Measurements from ENCODE around the gene TRIOBP.
"Not testable (repeated sequence)": the region's sequence is repeated elsewhere in the genome, so short reads cannot be mapped to it uniquely, and the experiment has no call there.

The TRIOBP gene

GRCh38 chr22:37775785-37776638, 79.2 kb downstream of the TRIOBP start:
- no peak for DNase-seq (ENCODE audit: low read depth in 3 of 3)

DNA sequence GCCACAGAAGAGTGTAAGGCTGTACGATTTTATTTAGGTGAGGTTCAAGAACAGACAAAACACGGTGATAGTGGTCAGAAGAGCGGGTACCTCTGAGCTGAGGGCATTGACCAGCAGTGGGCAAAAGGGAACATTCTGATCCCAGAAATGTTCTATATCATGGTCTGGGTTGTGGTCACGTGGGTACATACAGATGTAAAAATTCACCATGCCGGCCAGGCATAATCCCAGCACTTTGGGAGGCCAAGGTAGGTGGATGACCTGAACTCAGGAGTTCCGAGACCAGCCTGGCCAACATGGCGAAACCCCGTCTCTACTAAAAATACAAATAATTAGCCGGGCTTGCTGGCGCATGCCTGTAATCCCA, 79.8 kb downstream of the TRIOBP start:
- DNase-seq (ENCODE audit: low read depth in 3 of 3) = no peak

DNA sequence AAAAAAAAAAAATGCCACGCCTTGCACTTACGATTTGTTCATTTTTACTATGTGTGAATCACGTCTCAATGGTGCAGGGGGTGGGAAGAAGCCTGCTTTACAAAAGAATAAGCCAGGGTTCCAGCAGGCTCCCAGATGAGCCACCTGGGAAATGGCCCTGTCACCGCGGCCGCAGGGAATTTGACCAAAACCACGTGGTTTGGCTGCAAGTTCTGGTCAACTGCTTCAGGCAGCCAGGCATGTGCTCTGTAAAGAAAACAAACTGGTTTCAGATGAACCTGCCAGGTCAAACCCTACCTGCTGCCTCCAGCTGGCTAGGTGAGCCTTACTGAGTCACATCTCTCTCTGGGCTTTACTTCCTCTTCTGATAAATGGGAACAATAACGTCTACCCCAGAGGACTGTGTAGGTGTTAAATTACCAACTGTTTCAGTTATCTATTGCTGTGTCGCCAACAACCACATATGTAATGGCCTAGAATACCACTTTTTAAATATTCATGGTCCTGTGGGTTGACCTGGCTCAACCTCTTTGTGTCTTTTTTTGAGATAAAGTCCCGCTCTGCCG, 80.4 kb downstream of the TRIOBP start:
- no peak for DNase-seq (ENCODE audit: low read depth in 3 of 3)

GRCh38 chr22:37778370-37779009, 81.6 kb downstream of the TRIOBP start:
- DNase-seq (ENCODE audit: low read depth in 3 of 3) = no peak

DNA sequence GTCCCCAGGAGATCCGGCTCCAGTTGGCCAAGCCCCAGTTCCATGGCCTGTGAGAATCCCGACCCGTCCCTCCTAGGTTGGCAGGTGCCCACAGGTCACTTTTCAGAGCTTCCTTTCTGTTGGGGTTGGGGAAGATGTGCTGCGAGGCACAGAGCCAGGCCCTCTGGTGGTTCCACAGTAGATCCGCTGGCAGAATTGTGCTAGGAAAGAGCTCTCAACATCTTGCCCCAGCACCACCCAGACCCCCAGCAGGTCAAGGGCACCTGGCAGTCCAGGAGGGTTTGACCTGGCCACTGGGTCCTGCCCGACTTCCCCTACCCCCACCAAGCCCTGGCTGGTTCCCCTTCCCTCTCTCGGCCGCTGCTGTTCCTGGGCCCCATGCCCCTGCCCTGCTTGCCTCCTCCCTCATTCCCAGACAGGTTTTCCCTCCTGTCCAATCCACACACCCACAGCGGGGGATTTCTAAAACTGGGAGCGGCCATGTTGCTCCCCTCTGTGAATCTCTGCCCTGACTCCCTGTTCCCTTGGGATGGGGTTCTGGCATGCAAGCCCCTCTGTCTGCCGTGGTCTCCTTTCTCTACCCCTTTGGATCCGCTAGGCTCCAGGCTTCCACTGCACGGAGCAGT, 84.7 kb downstream of the TRIOBP start:
- no peak for DNase-seq (ENCODE audit: low read depth in 3 of 3)

DNA sequence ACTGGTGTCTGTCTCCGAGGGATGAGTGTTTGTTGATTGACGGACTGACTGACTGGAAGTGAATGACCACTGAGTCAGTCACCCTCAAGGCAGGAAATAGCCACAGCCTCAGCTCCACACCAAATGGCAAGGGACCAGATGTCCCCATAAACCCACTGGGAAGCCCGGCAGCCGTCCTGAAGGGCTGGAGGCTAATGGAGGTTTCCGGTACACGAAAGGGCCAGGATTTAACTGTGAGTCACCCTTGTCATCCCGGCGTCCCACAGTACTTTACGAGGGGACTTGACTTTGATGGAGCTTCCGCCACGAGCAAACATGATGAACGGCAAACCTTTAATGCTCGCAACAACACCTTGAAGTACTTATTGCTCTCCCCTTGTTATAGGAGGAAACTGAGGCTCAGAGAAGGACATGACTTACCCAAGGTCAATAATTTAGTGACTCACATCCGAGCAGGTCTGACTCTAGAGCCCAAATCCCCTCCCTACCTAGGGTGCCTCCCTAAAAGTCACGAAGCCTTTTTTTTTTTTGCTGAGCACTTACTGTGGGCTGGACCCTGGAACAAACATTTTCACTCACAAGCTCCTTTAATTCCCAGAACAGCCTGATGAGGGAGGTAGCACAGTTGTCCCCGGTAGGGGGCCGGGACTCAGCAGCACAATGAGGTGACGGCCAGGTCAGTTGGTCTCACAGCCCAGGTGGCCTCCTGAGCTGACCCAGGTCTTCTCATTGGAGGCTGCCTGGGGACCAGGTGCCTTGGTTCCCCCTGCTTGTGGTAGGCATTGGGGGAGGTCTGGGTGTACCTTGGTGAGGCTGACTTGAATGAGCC, 85.7 kb downstream of the TRIOBP start:
- DNase-seq (ENCODE audit: low read depth in 3 of 3) = no peak

- DNase-seq (ENCODE audit: low read depth in 3 of 3) = no peak
Measured at GRCh38 chr22:37784829-37785495, 88.1 kb downstream of the TRIOBP start.

GRCh38 chr22:37790234-37790633, 93.4 kb downstream of the TRIOBP start:
- no peak for DNase-seq (ENCODE audit: low read depth in 3 of 3)

- no peak for DNase-seq (ENCODE audit: low read depth in 3 of 3)
Measured at GRCh38 chr22:37792494-37792893, 95.6 kb downstream of the TRIOBP start.

DNA sequence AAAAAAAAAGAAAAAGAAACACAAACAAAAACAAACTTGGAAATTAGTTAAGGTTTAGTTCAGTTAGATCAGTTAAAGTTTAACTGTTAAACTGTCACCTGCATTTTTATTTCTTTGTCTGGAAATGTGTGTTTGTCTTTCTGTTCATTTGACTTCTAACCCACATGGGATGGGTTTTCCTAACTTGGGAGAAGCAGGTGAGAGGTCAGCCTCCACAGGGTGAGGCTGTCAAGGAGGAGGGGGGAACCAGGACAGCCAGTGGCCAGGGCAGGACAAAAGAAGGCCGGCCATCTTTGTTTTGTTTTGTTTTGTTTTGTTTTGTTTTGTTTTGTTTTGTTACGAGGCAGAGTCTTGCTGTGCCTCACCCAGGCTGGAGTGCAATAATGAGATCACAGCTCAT, 97.5 kb downstream of the TRIOBP start:
- no peak for DNase-seq (ENCODE audit: low read depth in 3 of 3)

- no peak for DNase-seq (ENCODE audit: low read depth in 3 of 3)
Measured at GRCh38 chr22:37796079-37796478, 99.2 kb downstream of the TRIOBP start.

- DNase-seq (ENCODE audit: low read depth in 3 of 3) = not testable (repeated sequence)
Measured at GRCh38 chr22:37797259-37797658, 100.4 kb downstream of the TRIOBP start.

DNA sequence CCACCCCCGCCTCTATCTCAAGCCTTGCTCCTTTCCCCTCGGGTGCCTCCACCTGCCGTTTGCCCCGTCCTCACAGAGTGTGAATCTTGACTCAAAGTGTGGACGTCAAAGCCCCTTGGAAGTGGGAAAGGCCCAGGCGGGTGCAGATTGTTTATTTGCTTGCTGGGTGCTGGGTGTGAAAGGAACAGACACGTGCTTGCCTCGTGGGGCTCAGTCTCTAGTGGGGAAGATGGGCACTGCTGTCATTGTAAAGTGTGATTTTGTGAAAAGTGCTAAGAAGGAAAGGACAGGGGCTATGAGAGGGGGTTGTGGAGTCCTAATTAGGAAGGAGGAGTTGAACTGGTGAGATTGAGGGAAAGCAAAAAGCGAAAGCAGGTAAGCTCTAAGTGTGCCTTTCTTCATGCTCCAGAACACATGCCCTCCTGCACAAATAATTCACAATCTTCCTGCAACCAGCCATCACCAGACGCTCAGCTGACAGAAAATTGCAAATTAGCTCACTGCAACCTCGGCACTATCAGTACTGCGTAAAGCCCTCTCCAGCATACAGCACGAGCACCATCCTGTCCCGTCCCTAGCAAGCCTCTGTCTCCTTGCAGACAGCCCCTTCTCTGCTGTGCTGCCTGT, 101.1 kb downstream of the TRIOBP start:
- no peak for DNase-seq (ENCODE audit: low read depth in 3 of 3)

DNA sequence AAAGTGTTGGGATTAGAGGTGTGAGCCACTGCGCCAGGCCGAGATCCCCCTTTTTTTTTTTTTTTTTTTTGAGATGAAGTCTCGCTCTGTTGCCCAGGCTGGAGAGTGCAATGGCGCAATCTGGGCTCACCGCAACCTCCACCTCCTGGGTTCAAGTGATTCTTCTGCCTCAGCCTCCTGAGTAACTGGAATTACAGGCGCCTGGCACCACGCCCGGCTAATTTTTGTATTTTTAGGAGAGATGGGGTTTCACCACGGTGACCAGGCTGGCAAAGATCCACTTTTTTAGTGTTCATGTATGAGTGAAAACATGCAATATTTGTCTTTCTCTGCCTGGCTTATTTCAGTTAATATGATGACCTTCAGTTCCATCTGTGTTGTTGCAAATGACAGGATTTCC, 103.1 kb downstream of the TRIOBP start:
- not testable (repeated sequence) for DNase-seq (ENCODE audit: low read depth in 3 of 3)

DNA sequence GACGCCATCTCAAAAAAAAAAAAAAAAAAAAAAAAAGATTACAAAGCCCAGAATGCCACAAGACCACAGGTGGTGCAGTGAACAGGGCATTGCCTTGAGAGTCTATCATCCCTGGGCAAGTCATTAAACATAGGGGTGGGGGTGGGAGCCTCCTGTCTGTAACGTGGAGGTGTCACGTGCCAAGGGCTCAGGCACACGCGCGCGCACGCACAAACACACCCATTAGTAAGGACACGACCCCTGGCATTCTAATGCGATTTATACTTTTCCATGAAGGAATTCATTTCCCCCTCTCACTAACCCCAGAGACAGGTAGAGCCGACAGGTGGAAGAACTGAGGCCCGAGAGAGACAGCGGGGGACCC, 105.1 kb downstream of the TRIOBP start:
- DNase-seq (ENCODE audit: low read depth in 3 of 3) = no peak

DNA sequence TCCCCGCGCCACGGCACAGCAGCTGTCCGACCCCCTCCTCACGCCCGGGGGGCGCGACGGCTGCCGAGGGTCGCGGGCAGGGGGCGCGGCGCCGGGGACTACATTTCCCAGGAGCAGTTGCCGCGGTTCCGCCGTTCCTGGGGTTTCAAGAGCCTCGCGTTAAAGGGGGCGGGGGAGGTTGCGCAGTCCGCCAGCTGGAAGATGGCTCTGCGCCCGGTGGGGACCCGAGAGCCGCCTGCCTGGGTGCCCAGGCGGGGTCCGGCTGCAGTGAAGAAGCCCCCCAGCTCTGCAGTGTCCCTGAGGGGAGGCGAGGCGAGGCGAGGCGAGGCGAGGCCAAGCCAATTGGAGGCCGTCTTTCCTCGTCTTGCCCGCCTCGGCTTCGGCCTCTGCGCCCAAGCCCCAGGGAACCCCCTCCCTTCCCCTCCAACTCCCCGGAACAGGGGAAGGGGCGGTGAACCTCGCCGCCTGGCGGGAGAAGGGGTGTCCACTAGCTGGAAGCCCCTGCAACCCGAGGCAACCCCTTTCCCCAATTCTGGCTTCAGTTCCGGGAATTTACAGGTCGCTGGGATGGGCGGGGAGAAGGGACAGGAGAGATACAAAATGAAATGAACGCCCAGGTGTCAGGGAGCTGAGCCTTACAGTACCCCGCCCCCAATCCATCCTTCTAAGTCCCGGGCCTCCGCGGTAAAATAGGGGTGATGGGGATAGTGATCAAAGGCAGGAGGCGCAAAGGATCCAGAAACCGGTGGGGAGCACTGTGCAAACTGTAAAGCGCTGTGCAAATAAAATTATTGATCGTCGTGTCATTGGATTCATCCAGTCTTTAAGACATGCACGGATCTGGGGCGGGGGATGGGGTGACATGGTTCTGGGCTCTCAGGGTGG, 105.7 kb downstream of the TRIOBP start:
- DNase-seq (ENCODE audit: low read depth in 3 of 3) = no peak

- DNase-seq (ENCODE audit: low read depth in 3 of 3) = no peak
Measured at GRCh38 chr22:37803195-37803638, 106.4 kb downstream of the TRIOBP start.

DNA sequence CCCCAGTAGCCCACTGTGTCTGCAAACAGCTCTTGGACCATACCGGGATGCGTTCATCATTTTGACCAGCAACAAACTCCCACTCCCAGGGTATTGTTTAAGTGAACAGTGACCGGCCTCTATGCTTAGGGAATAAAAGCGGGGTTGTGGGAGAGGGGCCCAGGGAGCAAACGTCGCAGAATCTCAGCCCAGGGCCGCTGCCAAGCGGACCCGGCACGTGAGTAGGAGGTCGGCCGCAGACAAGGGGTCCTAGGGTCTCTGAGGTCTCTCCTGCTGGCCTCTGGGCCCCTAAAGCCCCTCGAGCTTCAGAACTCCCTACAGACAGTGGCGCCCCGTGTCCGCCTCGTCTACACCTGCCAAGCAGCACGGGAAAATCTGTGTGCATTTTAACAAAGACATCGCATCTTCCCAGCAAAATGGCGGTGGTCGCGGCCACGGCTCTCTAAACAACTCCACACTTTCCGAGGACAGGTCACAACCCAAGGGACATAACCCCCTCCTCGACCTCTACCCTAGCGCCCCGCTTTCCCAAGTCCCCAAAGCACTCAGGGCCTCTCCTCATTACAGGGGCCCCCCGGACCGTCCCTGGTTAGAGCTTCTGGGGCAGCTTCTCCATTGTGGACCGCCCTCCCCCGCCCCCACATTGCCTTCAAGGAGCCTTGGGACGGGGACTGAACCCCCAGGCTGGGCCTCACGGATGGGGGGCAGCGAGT, 106.9 kb downstream of the TRIOBP start:
- DNase-seq (ENCODE audit: low read depth in 3 of 3) = no peak

DNA sequence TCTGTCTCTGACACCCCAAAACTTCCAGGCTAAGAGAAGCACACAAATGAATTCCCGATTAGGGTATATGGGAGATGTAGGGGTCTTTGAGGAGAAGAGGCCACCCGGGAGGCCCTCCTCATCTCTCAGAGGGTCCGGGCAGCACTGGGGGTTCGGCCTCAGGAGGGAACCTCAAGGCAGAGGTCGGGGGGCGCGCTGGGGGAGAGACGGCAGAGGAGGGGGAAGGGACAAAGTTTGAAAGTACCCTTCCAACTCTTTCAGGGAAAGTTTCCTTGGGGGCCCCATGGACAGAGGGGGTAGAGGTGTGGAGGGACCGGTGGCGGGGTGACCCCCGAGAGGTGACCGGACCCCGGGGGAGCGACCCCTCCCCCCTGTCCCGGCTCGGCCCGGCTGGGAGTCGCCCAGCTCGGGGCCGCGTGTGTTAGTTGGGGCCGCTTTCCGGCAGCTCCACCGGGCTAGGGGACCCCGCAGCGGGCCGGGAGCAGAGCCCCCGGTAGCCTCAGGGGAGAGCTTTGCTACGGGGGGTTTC, 107.6 kb downstream of the TRIOBP start:
- no peak for DNase-seq (ENCODE audit: low read depth in 3 of 3)

All from stimulated activated CD4-positive, alpha-beta T cell treated with anti-CD3 and anti-CD28 coated beads, TNF-alpha, amount 100 ng/mL, for 48 hours (primary cell).